NB4 (cell line): ENCODE data around the gene SGIP1.

Experiments
- POLR2A ChIP-seq: IDR thresholded peaks from 2 replicates; pipeline ENCODE4 v1.6.1; 2011; ENCODE audit warnings: mild to moderate bottlenecking; ENCODE audit not compliant: insufficient read length; ENCODE audit errors: extremely low read depth
- TF ChIP-seq, protein P1 (sequence below): IDR thresholded peaks from one replicate; pipeline ENCODE4 v1.5.1; 2012; ENCODE audit warnings: low read depth, low read length

DNA sequence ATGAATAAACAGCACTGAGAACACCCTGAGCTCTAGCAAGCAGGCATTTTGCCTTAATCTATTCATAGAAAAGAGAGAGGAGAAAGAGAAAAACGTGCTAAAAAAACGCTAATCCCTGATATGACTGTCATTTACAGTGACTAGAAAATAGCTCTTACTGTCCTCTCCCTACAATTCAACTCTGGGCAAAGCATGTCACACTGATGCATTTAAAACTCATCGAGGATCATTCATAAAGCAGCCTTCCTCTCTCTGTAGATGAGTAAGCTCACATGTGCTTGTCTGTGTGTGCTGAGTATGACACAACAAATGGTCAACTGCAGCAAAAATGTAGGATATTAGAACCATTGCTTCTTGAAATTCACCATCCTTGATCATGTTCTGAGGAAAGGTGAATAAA, 109.0 kb downstream of the SGIP1 start:
- TF ChIP-seq, protein P1, sequence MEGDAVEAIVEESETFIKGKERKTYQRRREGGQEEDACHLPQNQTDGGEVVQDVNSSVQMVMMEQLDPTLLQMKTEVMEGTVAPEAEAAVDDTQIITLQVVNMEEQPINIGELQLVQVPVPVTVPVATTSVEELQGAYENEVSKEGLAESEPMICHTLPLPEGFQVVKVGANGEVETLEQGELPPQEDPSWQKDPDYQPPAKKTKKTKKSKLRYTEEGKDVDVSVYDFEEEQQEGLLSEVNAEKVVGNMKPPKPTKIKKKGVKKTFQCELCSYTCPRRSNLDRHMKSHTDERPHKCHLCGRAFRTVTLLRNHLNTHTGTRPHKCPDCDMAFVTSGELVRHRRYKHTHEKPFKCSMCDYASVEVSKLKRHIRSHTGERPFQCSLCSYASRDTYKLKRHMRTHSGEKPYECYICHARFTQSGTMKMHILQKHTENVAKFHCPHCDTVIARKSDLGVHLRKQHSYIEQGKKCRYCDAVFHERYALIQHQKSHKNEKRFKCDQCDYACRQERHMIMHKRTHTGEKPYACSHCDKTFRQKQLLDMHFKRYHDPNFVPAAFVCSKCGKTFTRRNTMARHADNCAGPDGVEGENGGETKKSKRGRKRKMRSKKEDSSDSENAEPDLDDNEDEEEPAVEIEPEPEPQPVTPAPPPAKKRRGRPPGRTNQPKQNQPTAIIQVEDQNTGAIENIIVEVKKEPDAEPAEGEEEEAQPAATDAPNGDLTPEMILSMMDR: no peak
- TF ChIP-seq POLR2A: no peak
